GM18507 (cell line): ENCODE results near the gene IRAK2.

ENCODE experiments used
- DNase-seq: peaks from one replicate; pipeline ENCODE4 v3.0.0; 2011; ENCODE audit warnings: low read depth; ENCODE audit not compliant: insufficient read length; ENCODE audit errors: extremely low spot score
- FAIRE-seq: peaks from 2 replicates; lab custom pipeline; 2011; peaks lifted over from hg19 to GRCh38; lab: Jason Lieb, UNC

Gene IRAK2

DNA sequence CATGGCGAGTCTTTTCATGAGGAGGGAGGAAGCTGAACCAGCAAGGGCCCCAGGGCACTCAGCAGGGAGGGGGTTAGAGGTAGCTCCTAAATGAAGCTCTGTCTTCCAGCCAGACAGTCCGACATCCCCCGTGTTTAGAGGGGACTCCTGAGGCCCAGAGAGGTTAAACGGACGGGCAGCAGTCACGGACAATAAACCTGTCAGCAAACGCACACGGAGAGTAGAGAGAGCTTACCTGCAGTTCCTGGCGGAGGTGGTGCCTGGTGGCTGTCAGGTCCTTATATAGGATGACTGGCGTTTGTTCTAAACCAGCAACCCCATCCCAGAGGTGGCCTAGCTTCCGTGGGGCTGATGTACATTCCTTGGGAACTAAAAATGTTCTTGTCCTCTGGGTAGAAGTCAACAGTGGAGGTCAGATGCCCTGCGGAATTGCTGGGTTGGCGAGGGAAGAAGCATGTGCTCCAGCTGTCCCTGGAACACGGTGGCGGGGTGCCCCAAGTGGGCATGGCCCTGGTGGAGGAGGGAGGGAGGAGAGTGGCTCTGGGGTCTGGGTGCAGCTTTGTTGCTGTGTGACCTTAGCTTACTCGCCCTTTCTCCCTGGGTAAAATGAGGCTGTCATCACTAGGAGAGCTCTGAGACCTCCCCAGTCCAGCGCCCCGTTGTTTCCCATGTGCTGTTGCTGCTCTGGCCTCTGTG, 125.9 kb downstream of the IRAK2 start:
- FAIRE-seq = no peak
- DNase-seq = no peak

DNA sequence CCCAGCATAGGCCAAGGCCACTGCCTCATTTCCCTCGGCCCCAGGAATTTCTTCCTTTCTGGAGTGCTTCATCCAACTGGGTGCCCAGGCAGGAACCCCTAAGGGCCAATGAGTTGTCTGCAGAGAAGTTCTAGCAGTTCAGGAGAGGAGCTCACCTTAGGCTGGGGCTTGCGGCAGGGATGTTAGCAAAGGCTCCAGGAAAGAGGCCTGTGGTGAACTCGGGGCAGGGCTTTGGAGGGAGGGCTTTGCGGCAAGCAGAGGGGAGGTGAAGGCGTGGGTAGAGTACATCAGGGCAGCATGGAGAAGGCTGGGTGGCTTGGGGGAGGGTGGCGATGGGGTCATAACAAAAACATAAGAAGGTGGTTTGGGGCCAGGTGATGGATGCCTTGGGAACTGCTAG, 126.9 kb downstream of the IRAK2 start:
- DNase-seq = no peak
- FAIRE-seq = no peak

DNA sequence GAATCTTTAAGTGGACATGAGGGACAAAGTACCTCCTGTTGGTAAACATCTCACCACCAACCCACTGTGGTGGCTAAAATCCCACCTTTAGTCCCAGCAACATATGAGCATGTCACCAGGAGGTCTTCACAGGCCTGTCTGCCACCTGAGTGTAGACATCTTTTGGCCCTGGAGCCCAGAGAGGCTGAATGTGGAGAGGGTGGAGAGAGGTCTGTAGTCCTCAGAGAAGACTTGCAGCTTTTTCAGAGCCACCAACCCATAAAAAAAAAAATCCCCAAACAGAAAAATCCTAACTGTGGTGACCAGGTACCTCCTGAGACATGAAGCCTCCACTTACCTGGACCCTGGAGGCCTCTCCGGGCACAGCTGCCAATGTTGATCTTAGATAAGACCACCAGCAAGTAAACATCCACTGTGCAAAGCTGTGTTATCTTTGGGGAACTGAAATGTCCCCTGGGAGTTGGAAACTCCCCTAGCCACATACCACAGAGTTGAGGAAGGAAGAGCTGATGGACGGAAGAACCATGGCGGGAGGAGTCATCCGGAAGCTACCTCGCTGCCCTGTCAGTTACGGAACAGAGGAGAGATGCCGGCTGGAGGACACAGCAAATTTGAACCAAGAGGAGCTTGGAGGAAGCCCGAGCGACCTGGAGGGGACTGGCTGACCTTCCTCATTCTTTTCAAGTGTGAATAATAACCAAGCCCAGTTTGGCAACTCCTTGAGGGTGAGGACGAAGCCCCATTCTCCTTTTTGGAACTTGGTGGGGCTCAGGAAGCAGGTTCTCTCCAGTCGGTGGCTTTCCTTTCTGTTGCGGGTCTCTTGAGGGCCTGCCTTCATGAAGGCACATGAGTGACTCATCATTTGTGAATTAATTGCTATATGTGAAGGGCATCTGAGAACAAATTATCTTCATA, 128.0 kb downstream of the IRAK2 start, which contains the start of gene GHRL:
TSS of gene GHRL (minus strand) at position 443 of the 915 bp plus-strand sequence. CDS start 2,767 bp downstream, outside the sequence.
- peak; percentile 82 for FAIRE-seq
- peak; percentile 49 for DNase-seq
